OCI-LY1 (cell line): ENCODE data around the gene C9orf50.
"Not testable (repeated sequence)": the region's sequence is repeated elsewhere in the genome, so short reads cannot be mapped to it uniquely, and the experiment has no call there.

ENCODE experiments used
- CTCF ChIP-seq: fragments of 200-600 bp; sonication (generic), shearing (Covaris generic); IDR thresholded peaks from 2 replicates; pipeline ENCODE4 v1.5.1; 2017; ENCODE audit warnings: mild to moderate bottlenecking, antibody characterized with exemption, low read length, moderate library complexity, mixed read lengths
- EZH2 ChIP-seq: fragments of 200-600 bp; sonication (generic), shearing (Covaris generic); IDR thresholded peaks from 2 replicates; pipeline ENCODE4 v1.8.0; 2017; ENCODE audit warnings: borderline replicate concordance, mixed run types, mild to moderate bottlenecking, antibody characterized with exemption, low read length, moderate library complexity, mixed read lengths

GRCh38 chr9:129636343-129636742 is 15.4 kb upstream of the C9orf50 start:
- not testable (repeated sequence) for TF ChIP-seq CTCF, EZH2
